Small intestine (tissue), 7 donors: ENCODE results near the gene PRLR. TPM values are rescaled to one million over a fixed set of nuclear protein-coding genes. Genes with fewer than 3 reads are reported as not detected.
A peak's percentile ranks its signal among the peaks of the same experiment; 100 is the strongest.

Source experiments
- DNase-seq, 2 donors: peaks; one replicate each; pipeline versions ENCODE4 v3.0.0 to v3.0.0-alpha.2; 2013
- FAIRE-seq: peaks from 2 replicates; lab custom pipeline; 2012; peaks lifted over from hg19 to GRCh38; lab: Jason Lieb, UNC
- H3K27ac ChIP-seq, 3 donors: one replicate each; pipeline ENCODE4 v1.5.1; 2013; ENCODE audit warnings: low read length in 2 of 3, mild to moderate bottlenecking in 2 of 3, control low read depth in 1 of 3, inconsistent platforms in 1 of 3, low read depth in 1 of 3, moderate library complexity in 1 of 3
- H3K27me3 ChIP-seq, 3 donors: one replicate each; pipeline ENCODE4 v1.6.1; 2013; ENCODE audit warnings: low read length in 3 of 3, inconsistent platforms in 1 of 3; ENCODE audit not compliant: control insufficient read depth in 3 of 3, insufficient read depth in 3 of 3
- H3K36me3 ChIP-seq, 3 donors: one replicate each; pipeline ENCODE4 v1.6.1; 2013; ENCODE audit warnings: low read length in 3 of 3, inconsistent platforms in 1 of 3, low read depth in 1 of 3, mild to moderate bottlenecking in 1 of 3, moderate library complexity in 1 of 3; ENCODE audit not compliant: control insufficient read depth in 3 of 3, insufficient read depth in 2 of 3
- H3K4me1 ChIP-seq, 3 donors: one replicate each; pipeline ENCODE4 v1.6.1; 2013; ENCODE audit warnings: low read length in 2 of 3, inconsistent platforms in 1 of 3, low read depth in 1 of 3, mild to moderate bottlenecking in 1 of 3, moderate library complexity in 1 of 3; ENCODE audit not compliant: control insufficient read depth in 3 of 3, insufficient read depth in 2 of 3
- H3K4me3 ChIP-seq, 3 donors: one replicate each; pipeline ENCODE4 v1.5.1; 2013; ENCODE audit warnings: low read length in 3 of 3, control low read depth in 1 of 3, inconsistent platforms in 1 of 3, low read depth in 1 of 3, mild to moderate bottlenecking in 1 of 3, moderate library complexity in 1 of 3
- H3K9me3 ChIP-seq, 2 donors: one replicate each; pipeline ENCODE4 v1.6.1; 2013; ENCODE audit warnings: low read depth in 1 of 2, low read length in 1 of 2; ENCODE audit not compliant: control insufficient read depth in 2 of 2, insufficient read depth in 1 of 2
- WGBS, 3 donors: extraction: QIAGEN DNeasy Blood & Tissue Kit; methylation state at CpG; one replicate each; pipeline ENCODE4 v1.1.7; 2013; 5-methylcytosine and 5-hydroxymethylcytosine counted together
- polyA plus RNA-seq, 4 donors: library from polyadenylated mRNA; stranded (reverse) in 3 of 4; unstranded in 1 of 4; fragments of 200-250 nt in 3 of 4; fragments of 120-200 nt in 1 of 4; gene quantifications; one replicate each; pipeline versions ENCODE4 v1.2.1 to v1.2.3, GENCODE V29; 2013
- donor health status: healthy with polysubstance abuse.
- donor health status: control.
- donor health status: control.
- donor health status: Bipolar disorder and iron deficiency.
- donor health status: healthy.

Gene PRLR
- polyA plus RNA-seq, 4 donors, result 1.4 to 84.6 (median 2.9) TPM

GRCh38 chr5:35240892-35241291 is 10.6 kb upstream of the PRLR start:
- 85 to 96% (median 85%) methylated on average over 1 of the region's 1 CpG for WGBS, 3 donors

GRCh38 chr5:35239911-35240610 is 9.8 kb upstream of the PRLR start:
- no peak for FAIRE-seq
- no peak for DNase-seq
- Histone ChIP-seq H3K4me3 (no peak overlapping the region), H3K36me3 (no peaks in the 10 kb centered on the region), H3K27ac (no peak overlapping the region), H3K9me3 (no peaks in the 10 kb centered on the region), H3K4me1 (peaks cover 0 to 15% (median 1%) of the 10 kb centered on the region in 3 donors), H3K27me3 (no peaks in the 10 kb centered on the region)
- 69 to 80% (median 72%) methylated on average over 2 of the region's 2 CpGs for WGBS, 3 donors

More at GRCh38 chr5:35240892-35241291, 10.6 kb upstream of the PRLR start:
- no peaks in the 10 kb centered on the region for H3K9me3 ChIP-seq
- H3K27ac ChIP-seq, result no peak overlapping the region
- H3K27me3 ChIP-seq, result no peaks in the 10 kb centered on the region
- no peak for DNase-seq
- H3K4me3 ChIP-seq, result no peak overlapping the region
- no peak for FAIRE-seq
- no peaks in the 10 kb centered on the region for H3K36me3 ChIP-seq
- peaks cover 0 to 17% (median 1%) of the 10 kb centered on the region in 3 donors for H3K4me1 ChIP-seq

GRCh38 chr5:35239476-35239875 is 9.2 kb upstream of the PRLR start:
- FAIRE-seq, result no peak
- Histone ChIP-seq H3K36me3 (no peaks in the 10 kb centered on the region), H3K27me3 (no peaks in the 10 kb centered on the region), H3K4me1 (peaks cover 0 to 15% (median 1%) of the 10 kb centered on the region in 3 donors), H3K27ac (no peak overlapping the region), H3K4me3 (no peak overlapping the region), H3K9me3 (no peaks in the 10 kb centered on the region)
- 93 to 97% (median 96%) methylated on average over 7 of the region's 7 CpGs for WGBS, 3 donors
- no peak for DNase-seq

GRCh38 chr5:35237580-35238376 is 7.5 kb upstream of the PRLR start:
- Histone ChIP-seq H3K27ac (peak overlapping the region; percentile 32 to 87 (median 75)), H3K4me3 (no peak overlapping the region), H3K4me1 (peaks cover 0 to 15% (median 1%) of the 10 kb centered on the region in 3 donors), H3K9me3 (no peaks in the 10 kb centered on the region), H3K36me3 (no peaks in the 10 kb centered on the region), H3K27me3 (no peaks in the 10 kb centered on the region)
- FAIRE-seq (peak; percentile 95), DNase-seq (peak; percentile 86 to 92)
- 9 to 61% (median 25%) methylated on average over 2 of the region's 2 CpGs for WGBS, 3 donors

GRCh38 chr5:35236770-35237169 is 6.5 kb upstream of the PRLR start:
- DNase-seq (peak in 1 of 2 donors; percentile 64), FAIRE-seq (peak; percentile 80)
- H3K36me3 ChIP-seq, result no peaks in the 10 kb centered on the region
- no peaks in the 10 kb centered on the region for H3K9me3 ChIP-seq
- H3K27ac ChIP-seq, result no peak overlapping the region
- H3K27me3 ChIP-seq, result no peaks in the 10 kb centered on the region
- peaks cover 0 to 9% (median 1%) of the 10 kb centered on the region in 3 donors for H3K4me1 ChIP-seq
- no peak overlapping the region for H3K4me3 ChIP-seq

GRCh38 chr5:35233601-35234000 is 3.3 kb upstream of the PRLR start:
- peaks cover 0 to 2% (median 0%) of the 10 kb centered on the region in 3 donors for H3K27me3 ChIP-seq
- FAIRE-seq, result no peak

GRCh38 chr5:35233121-35233520 is 2.8 kb upstream of the PRLR start:
- H3K27ac ChIP-seq, result no peak overlapping the region
- 83 to 91% (median 85%) methylated on average over 4 of the region's 4 CpGs for WGBS, 3 donors
- no peak for DNase-seq
- no peak overlapping the region for H3K4me3 ChIP-seq
- H3K4me1 ChIP-seq, result peaks cover under 1 to 10% (median 6%) of the 10 kb centered on the region in 3 donors
- no peak for FAIRE-seq
- peaks cover 0 to 2% (median 0%) of the 10 kb centered on the region in 3 donors for H3K27me3 ChIP-seq
- H3K36me3 ChIP-seq, result no peaks in the 10 kb centered on the region
- H3K9me3 ChIP-seq, result no peaks in the 10 kb centered on the region

More at GRCh38 chr5:35233601-35234000, 3.3 kb upstream of the PRLR start:
- Histone ChIP-seq H3K27ac (no peak overlapping the region), H3K36me3 (no peaks in the 10 kb centered on the region), H3K4me3 (no peak overlapping the region), H3K9me3 (no peaks in the 10 kb centered on the region), H3K4me1 (peaks cover 1 to 6% (median 3%) of the 10 kb centered on the region in 3 donors)
- DNase-seq, result no peak
- 93 to 98% (median 93%) methylated on average over 11 of the region's 11 CpGs for WGBS, 3 donors

- Histone ChIP-seq H3K4me1 (peaks cover 0 to 13% (median 6%) of the 10 kb centered on the region in 3 donors), H3K27ac (no peak overlapping the region), H3K36me3 (no peaks in the 10 kb centered on the region), H3K9me3 (no peaks in the 10 kb centered on the region), H3K27me3 (peaks cover 0 to 2% (median 0%) of the 10 kb centered on the region in 3 donors), H3K4me3 (no peak overlapping the region)
- FAIRE-seq (no peak), DNase-seq (no peak)
- WGBS, 3 donors, result 82 to 89% (median 84%) methylated on average over 5 of the region's 5 CpGs
Observed at GRCh38 chr5:35232124-35232523, 1.8 kb upstream of the PRLR start.
